ENCODE data around the gene EFNA4. TPM values are rescaled to one million over a fixed set of nuclear protein-coding genes. Genes with fewer than 3 reads are reported as not detected.

The EFNA4 gene
- total and polyA plus RNA-seq, 9 of the 15 experiments (the other 6 are each of a cell fraction or from before 2014, with no cell fraction given) = 0.68 to 7.4 (median 6.1) TPM

GRCh38 chr1:155070721-155071569, 7.4 kb downstream of the EFNA4 start (continued):
- no peak for TF ChIP-seq ZBTB49 (CRISPR knock-in tag; IDR thresholded peaks at IDR 0.05; ENCODE audit: borderline replicate concordance)
- no peak for TF ChIP-seq CLOCK (CRISPR knock-in tag; IDR thresholded peaks at IDR 0.05; ENCODE audit: borderline replicate concordance)
- TF ChIP-seq XRCC5 (IDR thresholded peaks at IDR 0.05; ENCODE audit: low read depth, low read length) = peak; percentile 46; the same call in 1 of the 2 replicates
- TF ChIP-seq MIER1 (IDR thresholded peaks at IDR 0.05; ENCODE audit: low read depth) = no peak
- peak; percentile 77 for TF ChIP-seq PKNOX1 (IDR thresholded peaks at IDR 0.05)
- no peak for TF ChIP-seq NR2C1 (IDR thresholded peaks at IDR 0.05)
- no peak for TF ChIP-seq NR2C1 (tag; IDR thresholded peaks at IDR 0.05)
- TF ChIP-seq MAFK (IDR thresholded peaks at IDR 0.05; ENCODE audit: low read length) = peak; percentile 5; the same call in 1 of the 2 replicates
- TF ChIP-seq ETV6 (IDR thresholded peaks at IDR 0.05; ENCODE audit: borderline replicate concordance in 1 of 2, low read depth in 2 of 2, low read length in 1 of 2) = no peak
- peak; percentile 17; the same call in 1 of the 2 replicates for TF ChIP-seq ETV6 (CRISPR knock-in tag; IDR thresholded peaks at IDR 0.05; ENCODE audit: borderline replicate concordance)
- no peak for TF ChIP-seq ARID1B (IDR thresholded peaks at IDR 0.05)
- no peak for TF ChIP-seq POU5F1 (IDR thresholded peaks at IDR 0.05; ENCODE audit: borderline replicate concordance, low read depth, low read length, partially characterized antibody)
- TF ChIP-seq MECOM (CRISPR knock-in tag; IDR thresholded peaks at IDR 0.05) = no peak
- peak; percentile 74 for TF ChIP-seq L3MBTL2 (IDR thresholded peaks at IDR 0.05)
- TF ChIP-seq VEZF1 (CRISPR knock-in tag; IDR thresholded peaks at IDR 0.05) = peak; percentile 72
- peak; percentile 39; the same call in 1 of the 2 replicates for TF ChIP-seq C11orf30 (IDR thresholded peaks at IDR 0.05; ENCODE audit: low read depth)
- TF ChIP-seq RHOXF2B (CRISPR knock-in tag; conservative IDR thresholded peaks at IDR 0.05) = no peak
- TF ChIP-seq PTRF (tag; IDR thresholded peaks at IDR 0.05) = no peak

Measured in K562 (cell line).